Spleen (tissue), 11 donors: Measurements from ENCODE around the gene KMT5C. TPM values are rescaled to one million over a fixed set of nuclear protein-coding genes. Genes with fewer than 3 reads are reported as not detected.

ENCODE experiments used
- DNase-seq: peaks from one replicate; pipeline ENCODE4 v3.0.0-alpha.2; 2020
- H3K27ac ChIP-seq, 8 donors: fragments of 200-600 bp; sonication (generic) in 7 of 8; 1 replicate in 4 of 8; 2 replicates in 4 of 8; pipeline versions ENCODE4 v1.5.0 to v1.8.0; 2016 to 2021; ENCODE audit warnings: inconsistent platforms in 4 of 8, mild to moderate bottlenecking in 4 of 8, moderate library complexity in 1 of 8
- H3K27me3 ChIP-seq, 7 donors: fragments of 200-600 bp; sonication (generic) in 6 of 7; replicated peaks in 1 of 7; 1 replicate in 4 of 7; 2 replicates in 3 of 7; pipeline versions ENCODE4 v1.5.0 to v1.8.0; 2016 to 2021; ENCODE audit warnings: inconsistent platforms in 3 of 7, mild to moderate bottlenecking in 1 of 7
- H3K36me3 ChIP-seq, 6 donors: fragments of 200-600 bp; sonication (generic) in 5 of 6; 1 replicate in 4 of 6; 2 replicates in 2 of 6; pipeline versions ENCODE4 v1.5.0 to v1.8.0; 2016 to 2021; ENCODE audit warnings: inconsistent platforms in 2 of 6
- H3K4me1 ChIP-seq, 6 donors: fragments of 200-600 bp; sonication (generic) in 5 of 6; 1 replicate in 3 of 6; 2 replicates in 3 of 6; pipeline versions ENCODE4 v1.5.0 to v1.8.0; 2016 to 2021; ENCODE audit warnings: inconsistent platforms in 3 of 6
- H3K4me3 ChIP-seq, 8 donors: fragments of 200-600 bp; sonication (generic) in 7 of 8; 1 replicate in 4 of 8; 2 replicates in 4 of 8; pipeline versions ENCODE4 v1.5.0 to v1.8.0; 2016 to 2021; ENCODE audit warnings: inconsistent platforms in 4 of 8, mild to moderate bottlenecking in 4 of 8, moderate library complexity in 2 of 8
- H3K9me3 ChIP-seq, 8 donors: fragments of 200-600 bp; sonication (generic) in 7 of 8; 1 replicate in 4 of 8; 2 replicates in 4 of 8; pipeline versions ENCODE4 v1.5.0 to v1.8.0; 2016 to 2021; ENCODE audit warnings: inconsistent platforms in 4 of 8
- CTCF ChIP-seq, 11 experiments: fragments of 200-600 bp in 7 of 11; fragments of 450-650 bp in 4 of 11; sonication (generic) in 4 of 11; IDR thresholded peaks in 8 of 11; conservative IDR thresholded peaks in 3 of 11; 1 replicate in 7 of 11; 2 replicates in 4 of 11; pipeline versions ENCODE4 v1.4.0 to v1.8.0; 2016 to 2021; ENCODE audit warnings: antibody characterized with exemption in 11 of 11, inconsistent platforms in 4 of 11, mild to moderate bottlenecking in 1 of 11
- POLR2A ChIP-seq, 3 donors: fragments of 450-650 bp; IDR thresholded peaks; one replicate each; pipeline ENCODE4 v1.5.1; 2017; ENCODE audit warnings: antibody characterized with exemption in 3 of 3, mild to moderate bottlenecking in 1 of 3
- POLR2AphosphoS5 ChIP-seq, 3 donors: sonication (generic); formaldehyde crosslinking; IDR thresholded peaks; one replicate each; pipeline ENCODE4 v1.5.1; 2017; ENCODE audit warnings: antibody characterized with exemption in 3 of 3
- WGBS, 5 donors: extraction: QIAGEN DNeasy Blood & Tissue Kit in 3 of 5; methylation state at CpG; one replicate each; pipeline versions ENCODE4 v1.1.5 to v1.1.7; 2013 to 2018; 5-methylcytosine and 5-hydroxymethylcytosine counted together
- intact Hi-C: fragments of 100-400 bp; cut with DNase I; formaldehyde crosslinking; loops from one replicate; pipeline ENCODE4 v1.15.0; 2023; ENCODE audit warnings: low total_unique reads
- polyA plus RNA-seq, 3 donors: library from polyadenylated mRNA; stranded (reverse); fragments of 200-250 nt; gene quantifications; one replicate each; pipeline ENCODE4 v1.2.1, GENCODE V29; 2013
- total RNA-seq, 7 donors: library from RNA; depleted of rRNA in 3 of 7; stranded (reverse); fragments of >200 nt in 3 of 7; fragmentation: NEBNext Ultra II Directional in 4 of 7; extraction: Animal tissue kit (Norgen Biotek cat#: 25700) in 4 of 7; gene quantifications; one replicate each; pipeline versions ENCODE4 v1.1.0 to v1.2.1, GENCODE V29; 2016 to 2021
- donor health status: healthy with polysubstance abuse.
- donor health status: DM: no; HTN: no; CAD: no; lungs with moderate emphysema.
- donor health status: DM: no; HTN: no; CAD: no.
- donor health status: Bipolar disorder and iron deficiency.
- donor health status: healthy.
- donor health status: DM: no; HTN: no; CAD: no.
- donor health status: DM: yes; HTN: yes; CAD: no.

KMT5C gene
- total and polyA plus RNA-seq, 10 donors, result 5.7 to 18.1 (median 12.2) TPM

DNA sequence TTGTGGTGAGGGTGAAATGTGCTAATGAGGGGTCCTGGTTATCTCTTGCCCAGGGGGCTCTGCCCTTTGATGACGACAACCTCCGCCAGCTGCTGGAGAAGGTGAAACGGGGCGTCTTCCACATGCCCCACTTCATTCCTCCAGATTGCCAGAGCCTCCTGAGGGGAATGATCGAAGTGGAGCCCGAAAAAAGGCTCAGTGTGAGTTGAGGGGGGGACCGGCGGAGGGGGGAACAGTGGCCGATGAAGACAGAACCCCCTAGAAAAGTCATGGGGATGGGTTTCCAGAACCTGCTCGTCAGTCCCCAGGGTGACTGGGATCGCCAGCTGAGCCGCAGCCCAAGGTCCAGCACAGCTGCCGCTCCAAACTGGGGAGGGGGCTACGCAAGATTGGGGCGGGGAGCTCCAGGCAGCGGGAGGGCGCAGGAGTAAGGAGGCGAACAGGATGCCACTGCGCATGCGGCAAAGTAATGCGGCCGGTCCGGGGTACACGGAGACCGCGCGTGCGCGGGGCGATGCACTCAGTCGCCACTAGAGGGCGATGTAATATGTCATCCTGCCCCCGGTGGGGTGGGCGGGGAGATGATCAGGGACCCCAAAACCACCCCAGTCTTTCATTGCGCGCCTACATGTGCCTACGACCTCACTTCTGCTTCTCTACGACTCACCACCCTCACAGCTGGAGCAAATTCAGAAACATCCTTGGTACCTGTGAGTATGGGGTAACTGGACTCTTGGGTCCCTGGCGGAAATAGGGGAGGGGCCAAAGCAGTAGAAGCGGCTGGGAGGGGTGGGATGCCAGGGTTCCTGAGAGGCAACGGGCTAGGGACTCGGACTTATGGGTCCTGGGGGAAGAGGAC is 38.0 kb upstream of the KMT5C start:
- Histone ChIP-seq H3K27ac (peak overlapping the region in 6 of 8 donors; percentile 43 to 77 (median 60)), H3K4me1 (peaks cover 0 to 18% (median 12%) of the 10 kb centered on the region in 6 donors), H3K4me3 (peak overlapping the region; percentile 18 to 69 (median 30)), H3K27me3 (peaks cover 0 to 10% (median 0%) of the 10 kb centered on the region in 7 donors), H3K9me3 (no peaks in the 10 kb centered on the region), H3K36me3 (peaks cover 0 to 6% (median 0%) of the 10 kb centered on the region in 6 donors)
- WGBS, 5 donors, result 11 to 19% (median 12%) methylated on average over 28 to 42 of the region's 42 CpGs
- intact Hi-C loops, result no loop called here
- DNase-seq, result peak; percentile 97
- TF ChIP-seq POLR2AphosphoS5 (IDR thresholded peaks at IDR 0.05), result peak; percentile 62 to 84 (median 75)
- peak; percentile 96 to 100 (median 99) for TF ChIP-seq CTCF (IDR thresholded peaks at IDR 0.05 in 8 of 11, conservative IDR thresholded peaks at IDR 0.05 in 3 of 11)
- no peak for TF ChIP-seq POLR2A (IDR thresholded peaks at IDR 0.05)

DNA sequence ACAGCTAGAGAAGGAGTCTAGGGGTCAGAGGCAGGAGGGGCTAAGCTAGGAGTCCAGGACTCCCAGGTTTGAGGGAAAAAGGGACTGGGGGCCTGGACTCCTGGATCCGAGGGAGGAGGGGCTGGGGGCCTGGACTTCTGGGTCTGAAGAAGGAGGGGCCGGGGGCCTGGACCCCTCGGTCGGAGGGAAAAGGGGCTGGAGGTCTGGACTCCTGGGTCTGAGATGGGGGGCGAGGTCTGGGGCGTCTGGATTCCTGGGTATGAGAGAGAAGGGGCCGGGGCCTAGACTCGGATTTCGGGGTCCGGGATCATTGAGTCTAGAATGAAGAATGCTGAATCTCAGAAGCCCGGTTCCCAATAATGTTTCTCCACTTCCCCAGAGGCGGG is 37.4 kb upstream of the KMT5C start:
- Histone ChIP-seq H3K27me3 (peaks cover 0 to 10% (median 0%) of the 10 kb centered on the region in 7 donors), H3K9me3 (no peaks in the 10 kb centered on the region), H3K4me1 (peaks cover 0 to 18% (median 12%) of the 10 kb centered on the region in 6 donors), H3K27ac (peak overlapping the region in 4 of 8 donors; percentile 48 to 77 (median 71)), H3K4me3 (peak overlapping the region in 6 of 8 donors; percentile 23 to 69 (median 36)), H3K36me3 (peaks cover 0 to 9% (median 0%) of the 10 kb centered on the region in 6 donors)
- no peak for DNase-seq
- intact Hi-C loops, result no loop called here
- 66 to 73% (median 71%) methylated on average over 12 of the region's 12 CpGs for WGBS, 5 donors
- TF ChIP-seq CTCF (IDR thresholded peaks at IDR 0.05 in 8 of 11, conservative IDR thresholded peaks at IDR 0.05 in 3 of 11) (no peak), POLR2A (IDR thresholded peaks at IDR 0.05) (no peak), POLR2AphosphoS5 (IDR thresholded peaks at IDR 0.05) (no peak)

- H3K9me3 ChIP-seq, result no peaks in the 10 kb centered on the region
- 82 to 95% (median 92%) methylated on average over 9 to 11 of the region's 11 CpGs for WGBS, 5 donors
- no peak overlapping the region for H3K4me3 ChIP-seq
- H3K4me1 ChIP-seq, result peaks cover 0 to 18% (median 12%) of the 10 kb centered on the region in 6 donors
- DNase-seq, result no peak
- peaks cover 0 to 10% (median 0%) of the 10 kb centered on the region in 7 donors for H3K27me3 ChIP-seq
- no peak overlapping the region for H3K27ac ChIP-seq
- TF ChIP-seq CTCF (IDR thresholded peaks at IDR 0.05 in 8 of 11, conservative IDR thresholded peaks at IDR 0.05 in 3 of 11), result no peak
- TF ChIP-seq POLR2AphosphoS5 (IDR thresholded peaks at IDR 0.05), result no peak
- no peak for TF ChIP-seq POLR2A (IDR thresholded peaks at IDR 0.05)
- intact Hi-C loops, result no loop called here
- peaks cover 0 to 9% (median 0%) of the 10 kb centered on the region in 6 donors for H3K36me3 ChIP-seq
Measured at GRCh38 chr19:55303477-55303876, 36.2 kb upstream of the KMT5C start.
